HG03521 (cell line): ENCODE data around the gene PRKAG2.
"Not testable (repeated sequence)": the region's sequence is repeated elsewhere in the genome, so short reads cannot be mapped to it uniquely, and the experiment has no call there.

ENCODE experiments used
- ATAC-seq: cut with Tn5 transposase; IDR thresholded peaks from one replicate; pipeline ENCODE4 v1.9.1; 2021; ENCODE audit warnings: mild to moderate bottlenecking, moderate library complexity; ENCODE audit not compliant: unreplicated experiment

PRKAG2 gene

GRCh38 chr7:151806204-151806603 is 70.7 kb downstream of the PRKAG2 start:
- ATAC-seq: no peak

DNA sequence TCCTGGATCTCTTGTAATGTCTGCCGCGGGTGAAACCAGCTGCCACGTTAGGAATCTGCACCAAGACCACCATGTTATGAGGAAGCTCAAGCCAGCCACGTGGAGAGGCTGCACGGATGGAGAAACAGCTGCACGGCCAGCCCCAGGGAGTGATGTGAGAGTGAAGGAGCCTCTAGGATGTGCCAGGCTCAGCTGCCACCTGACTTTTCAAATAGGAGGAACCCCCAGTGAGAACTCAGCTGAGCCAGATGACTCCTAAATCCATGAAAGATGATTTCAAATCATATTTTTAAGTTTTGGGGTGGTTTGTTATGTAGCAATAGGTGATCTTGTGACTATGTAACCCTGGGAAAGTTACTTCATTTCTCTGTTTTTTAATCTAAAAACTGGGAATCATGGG is 71.7 kb downstream of the PRKAG2 start:
- ATAC-seq: no peak

GRCh38 chr7:151804756-151805155 is 72.2 kb downstream of the PRKAG2 start:
- no peak for ATAC-seq

GRCh38 chr7:151803841-151804240 is 73.1 kb downstream of the PRKAG2 start:
- ATAC-seq: no peak

GRCh38 chr7:151802469-151802846 is 74.5 kb downstream of the PRKAG2 start:
- ATAC-seq: no peak

DNA sequence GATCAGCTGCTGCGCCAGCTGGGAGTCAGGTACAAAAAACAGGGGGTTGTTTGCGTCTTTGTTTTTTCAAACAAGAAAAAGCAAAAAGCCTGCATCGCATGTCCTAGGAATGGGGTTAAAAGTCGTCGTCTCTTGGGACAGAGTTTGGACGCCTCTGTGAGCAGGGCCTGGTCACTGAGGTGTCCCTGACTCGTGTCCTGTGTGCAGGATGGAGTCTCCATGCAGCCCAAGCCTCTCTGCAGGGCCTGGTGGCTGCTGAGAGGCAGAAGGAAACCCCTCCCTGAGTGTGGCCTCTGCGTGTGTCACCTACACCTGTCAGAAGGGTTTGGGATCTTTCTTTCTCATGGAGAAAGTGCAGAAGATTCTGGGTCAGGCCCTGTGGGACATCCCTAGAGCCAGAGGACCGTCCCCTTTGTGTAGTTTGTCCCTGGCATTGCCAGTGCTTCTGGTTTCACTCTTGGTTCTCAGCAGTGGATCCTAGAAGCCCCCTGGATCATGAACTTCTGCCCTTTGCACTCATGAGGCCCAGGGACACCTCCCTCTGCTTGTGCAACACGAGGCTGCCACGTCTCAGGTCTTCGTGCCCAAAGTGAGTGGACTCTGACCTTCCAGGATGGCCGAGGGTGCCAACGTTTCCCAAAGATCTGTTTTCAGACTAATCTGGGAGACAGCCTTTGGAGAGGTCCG is 75.0 kb downstream of the PRKAG2 start:
- ATAC-seq: no peak

- no peak for ATAC-seq
Observed at GRCh38 chr7:151801291-151801690, 75.6 kb downstream of the PRKAG2 start.

- ATAC-seq: no peak
Observed at GRCh38 chr7:151800861-151801260, 76.1 kb downstream of the PRKAG2 start.

DNA sequence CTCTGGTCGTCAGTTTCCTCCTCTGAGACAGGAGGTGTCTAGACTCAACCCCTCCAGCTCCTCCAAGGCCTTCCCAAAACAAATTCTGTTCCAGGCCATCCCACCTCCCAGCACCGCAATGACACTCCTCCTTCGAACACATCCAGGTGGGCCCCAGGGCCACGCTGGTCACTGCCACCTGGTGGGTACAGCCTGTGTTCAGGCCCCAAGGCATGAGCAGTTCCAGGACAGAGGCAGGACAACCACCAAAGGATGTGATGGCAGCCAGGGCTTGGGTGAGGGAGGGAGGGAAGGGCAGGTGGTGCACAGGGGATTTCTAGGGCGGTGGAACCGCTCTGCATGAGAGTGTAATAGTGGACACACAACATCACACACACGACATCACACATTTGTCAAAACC is 76.5 kb downstream of the PRKAG2 start:
- no peak for ATAC-seq

- ATAC-seq: no peak
Observed at GRCh38 chr7:151799506-151799905, 77.4 kb downstream of the PRKAG2 start.

DNA sequence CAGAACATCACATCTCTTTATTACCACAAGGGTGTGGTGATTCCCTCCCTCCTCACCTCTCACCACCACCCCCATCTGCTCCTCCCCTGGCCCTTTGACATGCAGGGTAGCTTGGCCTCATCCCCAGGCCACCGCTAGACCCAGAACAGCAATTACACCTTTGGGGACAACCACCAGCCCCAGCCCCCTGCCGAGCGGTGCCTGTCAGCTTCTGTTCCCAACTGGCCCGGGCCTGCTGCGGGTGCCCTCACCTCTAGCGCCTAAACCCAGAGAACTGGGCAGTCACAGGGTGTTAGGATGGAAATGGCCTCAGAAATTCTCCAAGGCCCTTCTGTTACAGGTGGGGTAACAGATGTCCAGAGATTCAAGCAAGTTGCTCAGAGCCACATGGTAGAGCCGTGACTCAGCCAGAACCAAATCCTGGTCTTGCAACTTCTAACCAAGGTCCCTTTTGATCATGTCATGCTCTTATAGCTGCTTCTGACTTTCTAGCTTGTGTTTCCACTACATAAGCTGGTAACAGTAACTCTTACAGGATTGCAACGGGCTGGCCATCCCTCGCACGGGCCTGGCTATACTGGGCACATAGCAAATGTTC is 78.0 kb downstream of the PRKAG2 start:
- ATAC-seq: no peak

GRCh38 chr7:151797667-151798307 is 79.1 kb downstream of the PRKAG2 start:
- ATAC-seq: not testable (repeated sequence)

GRCh38 chr7:151796871-151797537 is 79.9 kb downstream of the PRKAG2 start:
- no peak for ATAC-seq

DNA sequence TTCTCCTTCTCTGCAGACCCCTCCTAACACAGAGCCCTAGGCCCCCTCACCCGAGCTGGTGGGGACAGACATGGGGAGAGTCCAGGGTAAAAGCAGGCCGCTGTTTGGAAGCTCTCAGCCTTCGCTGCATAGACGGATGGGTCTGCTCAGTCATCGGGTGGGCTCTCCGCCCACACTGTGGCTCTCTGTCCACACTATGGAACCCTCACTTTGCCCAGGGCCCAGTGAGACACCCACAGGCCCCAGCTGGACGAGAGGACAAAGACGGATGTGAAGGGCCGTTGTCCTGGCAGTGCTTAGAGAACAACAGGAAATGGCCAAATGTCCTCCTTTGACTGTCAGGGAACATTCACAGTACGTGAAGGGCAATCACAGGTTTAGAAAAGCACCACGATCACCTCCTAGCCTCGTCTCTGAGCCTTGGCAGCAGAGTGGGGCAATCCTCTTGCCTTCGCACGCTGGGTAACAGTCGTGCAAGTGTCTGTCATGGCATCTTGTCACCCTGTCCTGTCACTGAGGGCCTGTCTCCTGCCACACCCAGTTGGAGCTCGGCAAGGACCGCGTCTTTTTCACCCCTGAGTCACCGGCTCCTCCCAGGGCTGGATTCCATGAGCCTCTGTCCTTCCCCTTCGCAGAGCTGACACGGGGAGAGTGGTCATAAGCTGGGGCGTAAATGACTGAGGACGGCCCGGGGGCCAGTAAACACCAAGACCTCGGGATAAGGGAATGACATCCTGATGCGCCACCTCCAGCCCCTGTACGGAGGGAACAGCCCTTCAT is 80.6 kb downstream of the PRKAG2 start:
- no peak for ATAC-seq

- ATAC-seq: no peak
Observed at GRCh38 chr7:151795168-151795811, 81.6 kb downstream of the PRKAG2 start.

GRCh38 chr7:151794508-151795167 is 82.3 kb downstream of the PRKAG2 start:
- no peak for ATAC-seq

- no peak for ATAC-seq
Observed at GRCh38 chr7:151793991-151794507, 82.9 kb downstream of the PRKAG2 start.

GRCh38 chr7:151793531-151793951 is 83.4 kb downstream of the PRKAG2 start:
- ATAC-seq: no peak

DNA sequence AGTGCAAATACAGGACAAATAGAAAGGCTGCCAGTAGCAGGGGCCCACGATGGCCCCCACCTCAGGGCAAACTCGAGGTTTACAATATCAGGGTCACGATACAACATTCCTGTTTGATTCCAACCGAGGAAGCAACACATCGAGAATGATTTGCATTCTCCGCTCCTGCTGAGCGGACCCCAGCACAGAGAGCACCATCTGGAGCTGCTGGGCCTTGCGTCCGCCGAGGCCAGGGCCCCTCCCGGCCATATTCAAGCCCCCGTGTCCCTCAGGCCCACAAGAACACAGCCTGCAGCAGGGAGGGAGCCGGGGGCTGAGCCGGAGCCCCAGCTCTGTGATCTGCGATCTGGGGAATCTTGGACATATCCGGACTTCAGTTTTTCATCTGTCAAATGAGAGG is 84.3 kb downstream of the PRKAG2 start:
- no peak for ATAC-seq

DNA sequence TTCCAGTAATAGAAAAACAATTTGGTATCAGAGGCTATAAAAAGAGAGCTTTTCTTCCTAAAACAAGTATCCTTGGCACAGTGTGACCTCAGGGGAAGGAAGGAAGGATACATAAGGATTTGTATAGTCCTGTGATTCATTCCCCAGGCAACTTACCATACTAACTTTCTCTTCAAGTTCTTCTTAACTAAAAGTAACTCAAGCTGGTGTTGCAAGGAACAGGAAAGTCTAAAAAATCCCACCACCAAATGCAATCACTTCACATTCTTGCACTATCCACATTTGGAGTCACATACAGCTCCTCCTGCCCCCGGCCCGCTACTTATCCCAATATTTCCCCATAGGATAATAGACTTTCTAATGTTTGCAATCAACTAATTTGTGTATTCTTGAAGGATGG is 84.8 kb downstream of the PRKAG2 start:
- ATAC-seq: no peak
